Measurements from ENCODE around the gene SUPV3L1. TPM values are rescaled to one million over a fixed set of nuclear protein-coding genes. Genes with fewer than 3 reads are reported as not detected.
"Not testable (repeated sequence)": the region's sequence is repeated elsewhere in the genome, so short reads cannot be mapped to it uniquely, and the experiment has no call there.

SUPV3L1 gene
- total and polyA plus RNA-seq, 7 donors: 20.8 to 36.2 (median 26.3) TPM

DNA sequence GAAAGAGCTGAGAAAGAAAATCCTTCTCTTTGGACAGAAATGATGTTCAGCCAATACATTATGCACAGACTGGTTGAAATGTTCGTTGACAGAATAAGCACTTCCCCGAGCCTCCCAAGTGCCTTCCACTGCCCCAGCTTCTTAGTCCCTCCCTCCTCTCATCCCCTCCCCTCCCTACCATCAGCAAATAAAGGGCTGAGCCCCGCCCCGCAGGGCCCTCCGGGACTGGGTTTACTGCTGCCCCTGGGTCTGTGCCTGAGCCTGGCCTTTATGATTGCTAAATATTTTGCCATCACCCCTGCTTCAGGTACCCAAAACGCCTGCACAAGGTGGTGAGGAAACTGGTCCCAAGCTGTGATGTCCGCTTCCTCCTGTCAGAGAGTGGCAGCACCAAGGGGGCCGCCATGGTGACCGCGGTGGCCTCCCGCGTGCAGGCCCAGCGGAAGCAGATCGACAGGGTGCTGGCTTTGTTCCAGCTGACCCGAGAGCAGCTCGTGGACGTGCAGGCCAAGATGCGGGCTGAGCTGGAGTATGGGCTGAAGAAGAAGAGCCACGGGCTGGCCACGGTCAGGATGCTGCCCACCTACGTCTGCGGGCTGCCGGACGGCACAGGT, 68.2 kb downstream of the SUPV3L1 start:
- intact Hi-C loops (cut with DNase I): no loop called here
- H3K36me3 ChIP-seq: no peaks in the 10 kb centered on the region
- WGBS, 2 donors: 88 to 89% methylated on average over 24 of the region's 24 CpGs
- DNase-seq: no peak
- no peaks in the 10 kb centered on the region for H3K27me3 ChIP-seq
- TF ChIP-seq POLR2A (IDR thresholded peaks at IDR 0.05): no peak
- TF ChIP-seq POLR2AphosphoS5 (IDR thresholded peaks at IDR 0.05): no peak
- no peak for TF ChIP-seq EP300 (IDR thresholded peaks at IDR 0.05)
- TF ChIP-seq, protein P1, sequence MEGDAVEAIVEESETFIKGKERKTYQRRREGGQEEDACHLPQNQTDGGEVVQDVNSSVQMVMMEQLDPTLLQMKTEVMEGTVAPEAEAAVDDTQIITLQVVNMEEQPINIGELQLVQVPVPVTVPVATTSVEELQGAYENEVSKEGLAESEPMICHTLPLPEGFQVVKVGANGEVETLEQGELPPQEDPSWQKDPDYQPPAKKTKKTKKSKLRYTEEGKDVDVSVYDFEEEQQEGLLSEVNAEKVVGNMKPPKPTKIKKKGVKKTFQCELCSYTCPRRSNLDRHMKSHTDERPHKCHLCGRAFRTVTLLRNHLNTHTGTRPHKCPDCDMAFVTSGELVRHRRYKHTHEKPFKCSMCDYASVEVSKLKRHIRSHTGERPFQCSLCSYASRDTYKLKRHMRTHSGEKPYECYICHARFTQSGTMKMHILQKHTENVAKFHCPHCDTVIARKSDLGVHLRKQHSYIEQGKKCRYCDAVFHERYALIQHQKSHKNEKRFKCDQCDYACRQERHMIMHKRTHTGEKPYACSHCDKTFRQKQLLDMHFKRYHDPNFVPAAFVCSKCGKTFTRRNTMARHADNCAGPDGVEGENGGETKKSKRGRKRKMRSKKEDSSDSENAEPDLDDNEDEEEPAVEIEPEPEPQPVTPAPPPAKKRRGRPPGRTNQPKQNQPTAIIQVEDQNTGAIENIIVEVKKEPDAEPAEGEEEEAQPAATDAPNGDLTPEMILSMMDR (IDR thresholded peaks at IDR 0.05): no peak
- no peaks in the 10 kb centered on the region for H3K9me3 ChIP-seq
- H3K4me1 ChIP-seq: no peaks in the 10 kb centered on the region
- no peak overlapping the region for H3K4me3 ChIP-seq
- no peak overlapping the region for H3K27ac ChIP-seq

DNA sequence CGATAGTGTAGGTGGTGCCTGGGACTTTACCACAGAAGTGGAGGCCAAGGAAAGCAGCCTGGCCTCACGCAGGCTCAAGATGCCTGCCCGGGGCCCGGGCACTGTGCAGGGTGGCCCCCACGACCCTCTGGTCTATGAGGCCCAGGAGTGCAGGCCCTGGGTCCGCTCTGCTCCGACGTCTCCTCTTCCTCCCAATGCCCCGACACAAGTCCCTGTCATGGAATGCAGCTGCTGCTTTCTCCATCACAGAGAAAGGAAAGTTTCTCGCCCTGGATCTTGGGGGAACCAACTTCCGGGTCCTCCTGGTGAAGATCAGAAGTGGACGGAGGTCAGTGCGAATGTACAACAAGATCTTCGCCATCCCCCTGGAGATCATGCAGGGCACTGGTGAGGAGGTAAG, 70.0 kb downstream of the SUPV3L1 start:
- intact Hi-C loops (cut with DNase I): no loop called here
- H3K36me3 ChIP-seq: no peaks in the 10 kb centered on the region
- H3K4me3 ChIP-seq: no peak overlapping the region
- no peaks in the 10 kb centered on the region for H3K9me3 ChIP-seq
- H3K4me1 ChIP-seq: no peaks in the 10 kb centered on the region
- no peak overlapping the region for H3K27ac ChIP-seq
- no peaks in the 10 kb centered on the region for H3K27me3 ChIP-seq
- WGBS, 2 donors: 96 to 97% methylated on average over 14 of the region's 14 CpGs
- no peak for DNase-seq
- no peak for TF ChIP-seq EP300 (IDR thresholded peaks at IDR 0.05)
- TF ChIP-seq POLR2A (IDR thresholded peaks at IDR 0.05): no peak
- TF ChIP-seq, protein P1 (IDR thresholded peaks at IDR 0.05): no peak
- TF ChIP-seq POLR2AphosphoS5 (IDR thresholded peaks at IDR 0.05): no peak

DNA sequence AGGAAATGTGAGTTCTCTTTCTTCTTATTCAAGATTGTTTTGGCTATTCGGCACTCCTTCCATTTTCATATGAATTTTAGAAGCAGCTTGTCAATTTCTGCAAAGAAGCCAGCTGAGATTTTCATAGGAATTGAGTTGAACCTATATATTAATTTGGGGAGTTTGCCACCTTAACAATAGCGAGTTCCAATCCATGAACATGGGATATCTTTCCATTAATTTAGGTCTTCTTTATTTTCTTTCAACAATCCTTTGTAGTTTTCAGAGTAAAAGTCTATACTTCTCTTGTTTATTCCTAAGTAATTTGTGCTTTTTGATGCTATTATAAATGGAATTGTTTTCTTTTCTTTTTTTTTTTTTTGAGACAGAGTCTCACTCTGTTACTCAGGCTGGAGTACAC, 71.4 kb downstream of the SUPV3L1 start:
- H3K27me3 ChIP-seq; H3K4me3 ChIP-seq; DNase-seq; H3K4me1 ChIP-seq; H3K27ac ChIP-seq; H3K36me3 ChIP-seq; intact Hi-C loops (cut with DNase I); H3K9me3 ChIP-seq: not testable (repeated sequence)
- 91 to 96% methylated on average over 2 of the region's 2 CpGs for WGBS, 2 donors

DNA sequence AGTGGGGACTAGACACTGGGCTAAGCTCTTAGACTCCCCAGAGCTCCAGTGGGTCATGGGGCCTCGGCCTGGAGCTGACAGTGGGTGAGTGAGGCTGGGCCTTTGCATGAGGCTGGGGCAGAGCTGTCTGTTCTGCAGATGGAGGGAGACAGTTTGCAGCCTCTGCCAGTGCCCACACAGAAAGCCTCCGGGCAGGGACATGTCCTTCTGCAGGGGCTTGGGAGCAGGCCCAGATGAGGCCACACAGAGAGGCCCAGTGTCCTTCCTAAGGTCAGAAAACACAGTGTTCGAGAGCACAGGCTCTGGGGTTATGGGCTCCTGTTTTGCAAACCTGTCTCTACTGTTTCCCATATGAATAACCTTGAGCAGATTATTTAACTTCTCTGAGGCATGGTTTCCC, 73.1 kb downstream of the SUPV3L1 start:
- no peaks in the 10 kb centered on the region for H3K27me3 ChIP-seq
- DNase-seq: no peak
- H3K4me3 ChIP-seq: no peak overlapping the region
- no peaks in the 10 kb centered on the region for H3K36me3 ChIP-seq
- WGBS, 2 donors: 88 to 89% methylated on average over 3 of the region's 3 CpGs
- H3K9me3 ChIP-seq: no peaks in the 10 kb centered on the region
- no peak overlapping the region for H3K27ac ChIP-seq
- no peak for TF ChIP-seq POLR2AphosphoS5 (IDR thresholded peaks at IDR 0.05)
- TF ChIP-seq, protein P1 (IDR thresholded peaks at IDR 0.05): no peak
- TF ChIP-seq EP300 (IDR thresholded peaks at IDR 0.05): no peak
- TF ChIP-seq POLR2A (IDR thresholded peaks at IDR 0.05): no peak
- H3K4me1 ChIP-seq: no peaks in the 10 kb centered on the region
- intact Hi-C loops (cut with DNase I): no loop called here

DNA sequence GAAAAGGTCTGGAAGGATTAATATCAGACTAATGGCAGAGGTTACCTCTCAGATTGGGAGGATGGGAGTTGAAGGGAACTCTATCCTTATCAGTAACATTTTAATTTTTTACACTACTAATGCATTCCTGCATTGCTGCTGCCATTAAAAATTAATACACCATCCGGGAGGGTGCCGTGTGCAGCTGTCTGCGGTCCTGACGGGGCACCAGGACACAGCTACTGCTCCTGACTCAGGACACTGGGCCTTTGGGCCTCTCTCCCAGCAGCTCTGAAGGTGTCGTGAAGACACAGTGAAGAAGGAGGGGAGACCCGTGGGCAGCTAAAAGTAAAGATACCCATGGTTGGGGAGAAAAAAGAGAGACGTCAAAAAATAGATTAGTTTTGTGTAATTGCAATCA, 74.8 kb downstream of the SUPV3L1 start:
- no peak for TF ChIP-seq POLR2AphosphoS5 (IDR thresholded peaks at IDR 0.05)
- TF ChIP-seq, protein P1 (IDR thresholded peaks at IDR 0.05): no peak
- no peak for TF ChIP-seq EP300 (IDR thresholded peaks at IDR 0.05)
- no peak for TF ChIP-seq POLR2A (IDR thresholded peaks at IDR 0.05)
- H3K4me1 ChIP-seq: peaks cover 0 to 7% (median 2%) of the 10 kb centered on the region in 4 donors
- H3K9me3 ChIP-seq: no peaks in the 10 kb centered on the region
- H3K27ac ChIP-seq: no peak overlapping the region
- DNase-seq: no peak
- 72 to 81% methylated on average over 7 of the region's 7 CpGs for WGBS, 2 donors
- H3K27me3 ChIP-seq: no peaks in the 10 kb centered on the region
- intact Hi-C loops (cut with DNase I): no loop called here
- no peaks in the 10 kb centered on the region for H3K36me3 ChIP-seq
- no peak overlapping the region for H3K4me3 ChIP-seq

Other genes starting within 250 kb of the SUPV3L1 start
- 10 to 100 TPM; 24.6 to 64.9 (median 29.5) TPM for gene DDX21, start 224.1 kb upstream of the SUPV3L1 start, total RNA-seq
- 10 to 100 TPM; 16.8 to 37.1 (median 16.9) TPM for gene DDX21, start 224.1 kb upstream of the SUPV3L1 start, polyA plus RNA-seq
- gene KIFBP, start 191.4 kb upstream of the SUPV3L1 start, total RNA-seq: 10 to 100 TPM; 21.0 to 34.6 (median 23.8) TPM
- gene KIFBP, start 191.4 kb upstream of the SUPV3L1 start, polyA plus RNA-seq: 10 to 100 TPM; 12.2 to 16.6 (median 13.8) TPM
- gene SRGN, start 92.1 kb upstream of the SUPV3L1 start, total RNA-seq: 10 to 100 TPM; 45.7 to 93.1 (median 81.6) TPM
- 100 to 1,000 TPM in 2 of 3 donors, 10 to 100 TPM in 1; 28.2 to 140 (median 124) TPM for gene SRGN, start 92.1 kb upstream of the SUPV3L1 start, polyA plus RNA-seq
- 10 to 100 TPM; 35.7 to 59.2 (median 44.7) TPM for gene VPS26A, start 56.1 kb upstream of the SUPV3L1 start, total RNA-seq
- 10 to 100 TPM; 35.7 to 73.1 (median 51.1) TPM for gene VPS26A, start 56.1 kb upstream of the SUPV3L1 start, polyA plus RNA-seq
- gene HKDC1, start 40.1 kb downstream of the SUPV3L1 start, total RNA-seq: not detected
- gene HKDC1, start 40.1 kb downstream of the SUPV3L1 start, polyA plus RNA-seq: 10 to 100 TPM in 2 of 3 donors, 1 to 10 TPM in 1; 8.4 to 33.3 (median 19.2) TPM
- 10 to 100 TPM; 60.7 to 74.9 (median 69.1) TPM for gene HK1, start 98.3 kb downstream of the SUPV3L1 start, total RNA-seq
- 10 to 100 TPM; 23.4 to 65.8 (median 34.4) TPM for gene HK1, start 98.3 kb downstream of the SUPV3L1 start, polyA plus RNA-seq
- gene TACR2, start 236.7 kb downstream of the SUPV3L1 start, total RNA-seq: 100 to 1,000 TPM; 161 to 184 (median 170) TPM
- 10 to 100 TPM in 1 of 3 donors, 1 to 10 TPM in 1, not detected in 1; 6.0 to 14.4 TPM for gene TACR2, start 236.7 kb downstream of the SUPV3L1 start, polyA plus RNA-seq

Data from sigmoid colon (tissue), 7 donors.